ENCODE measurements around the gene COPG1. TPM values are rescaled to one million over a fixed set of nuclear protein-coding genes. Genes with fewer than 3 reads are reported as not detected.

The COPG1 gene
- total RNA-seq, 4 donors from 2014 or later: 35.6 to 409 (median 118) TPM

GRCh38 chr3:129313665-129314385, 64.4 kb downstream of the COPG1 start:
- Histone ChIP-seq H3K9me3 (no peaks in the 10 kb centered on the region), H3K4me3 (peak overlapping the region; percentile 65 to 73), H3K4me1 (peaks cover 0 to 4% of the 10 kb centered on the region in 2 donors), H3K36me3 (no peaks in the 10 kb centered on the region), H3K27me3 (no peaks in the 10 kb centered on the region), H3K27ac (peak overlapping the region; percentile 93 to 95)
- TF ChIP-seq CTCF (IDR thresholded peaks at IDR 0.05) (no peak), POLR2A (IDR thresholded peaks at IDR 0.05) (no peak)
- peak in 1 of 2 donors; percentile 36 for DNase-seq
- intact Hi-C loops (cut with DNase I; ENCODE audit: low total_unique reads): no loop called here

- H3K4me3 ChIP-seq: peak overlapping the region; percentile 65 to 73
- H3K27me3 ChIP-seq: no peaks in the 10 kb centered on the region
- TF ChIP-seq POLR2A (IDR thresholded peaks at IDR 0.05) (peak; percentile 22 to 45), CTCF (IDR thresholded peaks at IDR 0.05) (peak in 2 of 4 experiments; percentile 30 to 31)
- peak; percentile 90 to 92 for DNase-seq
- no peaks in the 10 kb centered on the region for H3K9me3 ChIP-seq
- peak overlapping the region; percentile 93 to 95 for H3K27ac ChIP-seq
- intact Hi-C loops (cut with DNase I; ENCODE audit: low total_unique reads): loop anchor here (5.0 kb wide), 1 partner anchor 37 kb away; the partner anchor contains the start of gene HMCES
- H3K4me1 ChIP-seq: peaks cover 0 to 4% of the 10 kb centered on the region in 2 donors
- no peaks in the 10 kb centered on the region for H3K36me3 ChIP-seq
Measured at GRCh38 chr3:129314386-129315222, 65.2 kb downstream of the COPG1 start.

GRCh38 chr3:129315223-129315997, 66.0 kb downstream of the COPG1 start:
- Histone ChIP-seq H3K27ac (peak overlapping the region; percentile 93 to 95), H3K4me3 (peak overlapping the region; percentile 65 to 73), H3K36me3 (no peaks in the 10 kb centered on the region), H3K9me3 (no peaks in the 10 kb centered on the region), H3K4me1 (peaks cover 0 to 4% of the 10 kb centered on the region in 2 donors), H3K27me3 (no peaks in the 10 kb centered on the region)
- TF ChIP-seq CTCF (IDR thresholded peaks at IDR 0.05): peak in 1 of 4 experiments; percentile 2
- TF ChIP-seq POLR2A (IDR thresholded peaks at IDR 0.05): no peak
- DNase-seq: peak; percentile 43 to 53
- intact Hi-C loops (cut with DNase I; ENCODE audit: low total_unique reads): loop anchor here (5.0 kb wide), 1 partner anchor 38 kb away; the partner anchor contains the start of gene HMCES

DNA sequence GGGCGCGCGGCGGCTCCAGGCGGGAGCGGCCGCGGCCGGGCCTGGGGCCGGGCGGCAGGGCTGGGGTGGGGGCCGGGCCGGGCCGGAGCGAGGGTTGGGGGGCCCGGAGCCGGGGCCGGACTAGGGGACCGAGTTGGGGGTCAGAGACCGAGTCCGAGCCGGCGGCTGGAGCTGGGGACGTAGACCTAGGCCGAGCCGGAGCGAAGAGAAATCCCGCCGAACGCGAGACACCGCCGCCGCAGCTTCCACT, 66.5 kb downstream of the COPG1 start:
- no peak for TF ChIP-seq POLR2A (IDR thresholded peaks at IDR 0.05)
- no peak for TF ChIP-seq CTCF (IDR thresholded peaks at IDR 0.05)
- Histone ChIP-seq H3K9me3 (no peaks in the 10 kb centered on the region), H3K4me1 (peaks cover 0 to 4% of the 10 kb centered on the region in 2 donors), H3K36me3 (no peaks in the 10 kb centered on the region), H3K27me3 (no peaks in the 10 kb centered on the region), H3K4me3 (peak overlapping the region; percentile 65 to 73), H3K27ac (peak overlapping the region; percentile 93 to 95)
- no peak for DNase-seq
- intact Hi-C loops (cut with DNase I; ENCODE audit: low total_unique reads): loop anchor here (5.0 kb wide), 1 partner anchor 39 kb away; the partner anchor contains the start of gene HMCES

Data from uterus (tissue), 4 donors.